HCT116 (cell line): ENCODE results near the gene SLC8A1.

Source experiments
- CEBPB ChIP-seq: IDR thresholded peaks from 2 replicates; pipeline ENCODE4 v1.6.1; 2012; ENCODE audit warnings: low read depth
- CTCF ChIP-seq, 3 experiments: fragments of 200-600 bp in 1 of 3; sonication (generic) in 1 of 3; IDR thresholded peaks in 2 of 3; conservative IDR thresholded peaks in 1 of 3; 2 replicates each; pipeline ENCODE4 v1.5.1; 2012 to 2017; ENCODE audit warnings: low read depth in 2 of 3, low read length in 2 of 3, antibody characterized with exemption in 1 of 3, borderline replicate concordance in 1 of 3, control low read depth in 1 of 3, mild to moderate bottlenecking in 1 of 3, mixed read lengths in 1 of 3, mixed run types in 1 of 3, moderate library complexity in 1 of 3; ENCODE audit not compliant: insufficient read depth in 1 of 3
- EZH2 ChIP-seq: fragments of 200-600 bp; sonication (generic); IDR thresholded peaks from 2 replicates; pipeline ENCODE4 v1.6.1; 2017; ENCODE audit warnings: antibody characterized with exemption, mixed run types
- FOSL1 ChIP-seq: IDR thresholded peaks from 2 replicates; pipeline ENCODE4 v1.6.1; 2012; ENCODE audit warnings: low read depth
- JUND ChIP-seq: IDR thresholded peaks from 2 replicates; pipeline ENCODE4 v1.6.1; 2012
- POLR2A ChIP-seq: IDR thresholded peaks from 2 replicates; pipeline ENCODE4 v1.7.0; 2011; ENCODE audit warnings: borderline replicate concordance; ENCODE audit not compliant: insufficient read depth, insufficient read length; ENCODE audit errors: extremely low read depth
- REST ChIP-seq: IDR thresholded peaks from 2 replicates; pipeline ENCODE4 v1.6.1; 2012; ENCODE audit warnings: low read depth
- SIN3A ChIP-seq: IDR thresholded peaks from 2 replicates; pipeline ENCODE4 v1.6.1; 2012; ENCODE audit warnings: low read depth
- SRF ChIP-seq: IDR thresholded peaks from 2 replicates; pipeline ENCODE4 v1.6.1; 2012; ENCODE audit warnings: low read depth
- YY1 ChIP-seq: IDR thresholded peaks from 2 replicates; pipeline ENCODE4 v1.6.1; 2011; ENCODE audit warnings: low read length, low read depth, moderate library complexity, mild to moderate bottlenecking; ENCODE audit not compliant: insufficient replicate concordance; ENCODE audit errors: extremely low read depth

GRCh38 chr2:40369267-40370006 lies 82.5 kb downstream of the SLC8A1 start:
- TF ChIP-seq CTCF (IDR thresholded peaks at IDR 0.05 in 2 of 3, conservative IDR thresholded peaks at IDR 0.05 in 1 of 3; ENCODE audit: borderline replicate concordance in 1 of 3, insufficient read depth in 1 of 3, low read depth in 2 of 3, low read length in 2 of 3) (no peak), POLR2A (no peak), EZH2 (no peak), REST (no peak), FOSL1 (no peak), SIN3A (no peak), SRF (no peak), YY1 (no peak), CEBPB (no peak), JUND (no peak)
